Measurements from ENCODE around the gene SDK1.

SDK1 gene

DNA sequence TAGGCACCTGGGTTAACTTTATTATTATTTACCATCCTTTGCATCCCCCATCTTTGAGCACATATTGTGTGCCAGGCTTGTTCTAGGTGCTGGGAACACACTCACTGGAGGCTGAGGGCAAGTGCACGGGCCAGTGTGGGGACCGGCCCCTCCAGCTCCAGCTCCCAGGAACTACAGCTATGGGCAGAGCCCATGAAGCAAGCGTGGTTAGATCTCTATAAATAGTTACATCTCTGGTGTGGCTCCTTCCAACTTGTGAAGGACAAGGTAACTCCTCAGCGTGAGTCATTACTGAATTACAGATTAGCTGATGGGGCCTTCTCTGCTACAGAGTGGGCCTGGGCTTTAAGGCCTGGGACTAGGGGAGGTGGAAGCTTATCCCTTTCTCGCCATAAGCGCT lies 583.5 kb downstream of the SDK1 start:
- H3K27ac ChIP-seq, result no peak overlapping the region
- TF ChIP-seq, protein P1, sequence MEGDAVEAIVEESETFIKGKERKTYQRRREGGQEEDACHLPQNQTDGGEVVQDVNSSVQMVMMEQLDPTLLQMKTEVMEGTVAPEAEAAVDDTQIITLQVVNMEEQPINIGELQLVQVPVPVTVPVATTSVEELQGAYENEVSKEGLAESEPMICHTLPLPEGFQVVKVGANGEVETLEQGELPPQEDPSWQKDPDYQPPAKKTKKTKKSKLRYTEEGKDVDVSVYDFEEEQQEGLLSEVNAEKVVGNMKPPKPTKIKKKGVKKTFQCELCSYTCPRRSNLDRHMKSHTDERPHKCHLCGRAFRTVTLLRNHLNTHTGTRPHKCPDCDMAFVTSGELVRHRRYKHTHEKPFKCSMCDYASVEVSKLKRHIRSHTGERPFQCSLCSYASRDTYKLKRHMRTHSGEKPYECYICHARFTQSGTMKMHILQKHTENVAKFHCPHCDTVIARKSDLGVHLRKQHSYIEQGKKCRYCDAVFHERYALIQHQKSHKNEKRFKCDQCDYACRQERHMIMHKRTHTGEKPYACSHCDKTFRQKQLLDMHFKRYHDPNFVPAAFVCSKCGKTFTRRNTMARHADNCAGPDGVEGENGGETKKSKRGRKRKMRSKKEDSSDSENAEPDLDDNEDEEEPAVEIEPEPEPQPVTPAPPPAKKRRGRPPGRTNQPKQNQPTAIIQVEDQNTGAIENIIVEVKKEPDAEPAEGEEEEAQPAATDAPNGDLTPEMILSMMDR (IDR thresholded peaks at IDR 0.05), result no peak
- peak; percentile 19 for DNase-seq (ENCODE audit: low spot score)
- no peak overlapping the region for H3K4me3 ChIP-seq

DNA sequence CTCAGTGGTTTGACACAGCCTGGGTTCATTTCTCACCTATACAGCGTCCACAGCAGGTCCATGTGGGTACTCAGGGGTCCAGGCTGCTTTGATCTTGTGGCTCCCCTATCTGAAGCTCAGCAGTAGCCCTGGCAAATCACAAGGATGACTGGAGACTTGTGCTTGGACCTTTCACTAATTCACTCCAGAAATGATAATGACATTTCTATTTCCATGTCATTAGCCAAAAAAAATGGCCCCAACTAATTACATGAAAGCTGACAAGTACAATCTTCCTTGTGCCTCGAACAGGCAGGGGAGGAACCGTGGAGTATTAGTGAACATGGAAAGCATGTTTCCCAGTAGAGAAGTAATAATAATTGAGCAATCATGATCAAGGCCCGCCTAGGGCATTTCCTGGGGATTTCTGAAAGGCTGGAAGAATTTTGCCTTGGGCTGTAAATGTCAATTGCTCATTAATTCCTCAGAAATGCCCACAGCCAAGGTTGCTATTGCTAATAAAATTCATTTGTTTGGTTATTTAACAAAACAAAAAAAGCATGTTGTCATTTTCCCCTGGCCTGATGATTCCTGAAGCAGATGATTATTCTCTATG lies 586.1 kb downstream of the SDK1 start:
- no peak overlapping the region for H3K4me3 ChIP-seq
- no peak overlapping the region for H3K27ac ChIP-seq
- DNase-seq (ENCODE audit: low spot score), result no peak
- TF ChIP-seq, protein P1 (IDR thresholded peaks at IDR 0.05), result no peak

DNA sequence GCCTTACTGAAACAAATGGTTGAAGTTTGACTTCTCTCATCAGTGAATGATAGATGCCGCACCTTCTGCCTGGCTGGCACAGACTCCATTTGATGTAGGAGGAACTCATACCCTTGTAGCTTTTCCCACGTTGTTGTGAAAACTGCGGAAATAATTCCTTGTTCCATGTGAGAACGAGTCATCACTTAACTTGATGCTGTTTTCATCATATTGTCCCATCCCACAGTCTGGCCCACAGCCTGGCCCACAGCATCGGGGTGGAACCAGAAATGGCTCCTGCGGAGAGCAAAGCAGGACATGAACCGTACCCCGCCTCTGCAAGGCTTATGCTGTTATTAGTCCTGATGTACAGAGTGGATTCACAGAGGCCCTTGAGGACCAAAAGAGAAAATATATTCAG lies 587.0 kb downstream of the SDK1 start:
- TF ChIP-seq, protein P1 (IDR thresholded peaks at IDR 0.05), result no peak
- no peak overlapping the region for H3K4me3 ChIP-seq
- peak; percentile 62 for DNase-seq (ENCODE audit: low spot score)
- no peak overlapping the region for H3K27ac ChIP-seq

DNA sequence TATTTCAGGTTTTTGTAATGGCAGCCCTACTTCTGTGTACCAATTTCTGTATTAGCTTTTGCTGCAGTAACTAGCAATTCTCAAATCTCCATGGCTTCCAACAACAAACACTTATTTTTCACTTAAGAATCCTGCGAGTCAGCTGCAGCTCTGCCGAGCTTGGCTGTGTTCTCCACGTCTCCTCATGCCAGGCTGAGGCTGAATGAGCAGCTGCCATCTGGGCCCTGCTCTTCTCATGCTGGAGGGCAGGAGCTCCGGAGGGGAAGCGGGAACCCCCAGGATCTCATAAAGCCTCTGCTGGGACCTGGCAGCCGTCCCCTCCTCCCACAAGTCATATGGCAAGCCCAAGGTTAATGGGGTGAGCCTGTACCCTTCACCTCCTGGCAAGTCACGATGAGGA lies 591.1 kb downstream of the SDK1 start:
- no peak overlapping the region for H3K27ac ChIP-seq
- TF ChIP-seq, protein P1 (IDR thresholded peaks at IDR 0.05), result no peak
- H3K4me3 ChIP-seq, result no peak overlapping the region
- DNase-seq (ENCODE audit: low spot score), result no peak

DNA sequence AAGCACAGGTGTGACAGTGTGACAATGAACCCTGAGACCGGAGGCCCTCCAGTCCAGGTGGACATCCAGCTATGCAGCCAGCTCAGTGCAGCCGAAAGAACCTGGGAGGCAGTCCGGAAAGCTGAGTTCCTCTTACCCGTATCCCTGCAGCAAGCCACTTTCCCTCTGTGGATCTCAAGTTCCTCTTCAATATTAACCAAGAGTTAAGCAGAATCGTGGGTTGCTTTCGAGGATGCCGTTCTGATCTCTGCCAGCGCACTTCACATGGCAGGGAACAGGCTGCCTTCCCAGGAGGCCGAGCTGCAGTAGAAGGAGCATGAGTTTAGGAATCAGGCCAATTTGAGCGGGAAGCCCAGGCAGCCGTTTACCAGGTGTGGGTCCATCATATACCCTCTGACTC lies 591.6 kb downstream of the SDK1 start:
- TF ChIP-seq, protein P1 (IDR thresholded peaks at IDR 0.05), result no peak
- Histone ChIP-seq H3K4me3 (no peak overlapping the region), H3K27ac (no peak overlapping the region)
- DNase-seq (ENCODE audit: low spot score), result peak; percentile 56

DNA sequence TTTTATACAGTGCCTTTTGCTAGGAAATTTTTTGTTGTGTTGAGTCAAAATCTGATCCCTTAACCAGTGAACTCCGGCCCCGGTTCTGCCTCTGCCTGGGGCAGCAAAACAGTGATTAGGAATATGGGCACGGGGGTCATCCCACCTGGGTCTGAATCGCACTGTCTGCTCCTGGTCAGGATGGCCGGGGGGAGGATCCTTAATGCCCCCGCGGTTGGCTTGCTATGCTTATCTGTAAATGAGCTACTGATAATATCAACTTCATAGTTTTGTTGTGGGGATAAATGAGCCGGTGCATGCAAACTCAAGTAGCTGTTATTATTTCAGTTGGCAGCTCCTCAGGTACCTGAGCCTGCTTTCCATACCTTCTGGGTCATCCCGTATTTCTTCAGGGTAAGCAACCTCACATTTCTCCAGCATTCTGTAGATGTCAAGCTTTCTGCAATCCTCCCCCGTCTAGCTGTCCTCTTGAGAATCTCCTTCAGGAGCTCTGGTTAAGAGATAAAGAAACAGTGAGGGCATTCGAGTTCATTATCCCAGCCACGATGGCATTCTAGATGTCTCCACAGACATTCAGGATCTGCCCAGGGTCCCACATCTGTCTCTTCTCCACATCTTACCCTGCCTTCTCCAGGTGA lies 592.2 kb downstream of the SDK1 start:
- no peak overlapping the region for H3K4me3 ChIP-seq
- peak; percentile 28 for DNase-seq (ENCODE audit: low spot score)
- H3K27ac ChIP-seq, result no peak overlapping the region
- TF ChIP-seq, protein P1 (IDR thresholded peaks at IDR 0.05), result no peak

DNA sequence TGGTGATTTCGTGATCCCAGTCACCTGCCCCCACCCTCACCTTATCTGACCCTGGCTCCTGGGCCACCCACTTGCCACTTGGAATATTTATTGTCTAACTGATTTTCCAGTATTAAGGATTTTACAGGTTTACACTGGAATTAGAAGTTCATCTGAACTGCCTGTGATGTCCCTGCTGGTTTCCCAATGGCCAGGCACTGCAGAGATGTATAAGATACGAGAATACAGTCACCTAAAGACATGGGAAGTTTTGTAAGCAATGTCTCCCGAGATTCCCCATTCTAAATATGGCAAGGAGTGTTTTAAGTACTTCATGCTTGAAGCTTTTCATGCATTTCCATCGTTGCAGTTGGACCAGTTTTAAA lies 592.7 kb downstream of the SDK1 start:
- Histone ChIP-seq H3K4me3 (no peak overlapping the region), H3K27ac (no peak overlapping the region)
- TF ChIP-seq, protein P1 (IDR thresholded peaks at IDR 0.05), result no peak
- DNase-seq (ENCODE audit: low spot score), result peak; percentile 45
